Measurements from ENCODE around the gene ATOX1.

The ATOX1 gene

GRCh38 chr5:151770383-151771258, 12.2 kb upstream of the ATOX1 start:
- no CpG with 5 or more reads among the region's 75 CpGs for WGBS (ENCODE audit: extremely low coverage, insufficient coverage, insufficient read length)
- Histone ChIP-seq H3K27me3 (ENCODE audit: insufficient read depth, low read length) (no peaks in the 10 kb centered on the region), H4K8ac (ENCODE audit: low read depth, low read length) (peak overlapping the region; percentile 100), H2AFZ (ENCODE audit: insufficient read depth, low read length, poor library complexity) (peak overlapping the region; percentile 96), H3K4ac (ENCODE audit: low read depth, low read length) (peak overlapping the region; percentile 94), H3K4me1 (ENCODE audit: control insufficient read depth in 1 of 2, insufficient read depth in 2 of 2, low read length in 2 of 2) (peaks cover 9% of the 10 kb centered on the region in 2 experiments), H4K12ac (ENCODE audit: low read depth, low read length) (peak overlapping the region; percentile 99), H3K18ac (ENCODE audit: low read length) (peak overlapping the region; percentile 99), H3K23ac (ENCODE audit: low read length) (no peak overlapping the region), H2BK120ac (ENCODE audit: insufficient read depth, low read length, poor library complexity) (peak overlapping the region; percentile 91), H2BK12ac (ENCODE audit: low read length) (peak overlapping the region; percentile 28), H2BK5ac (ENCODE audit: low read depth, low read length, poor library complexity) (peak overlapping the region; percentile 96), H2AK5ac (ENCODE audit: low read length) (peak overlapping the region; percentile 91), H3K79me1 (ENCODE audit: low read length) (peaks cover 17% of the 10 kb centered on the region), H3K9ac (ENCODE audit: low read length) (peak overlapping the region; percentile 37), H3K4me3 (ENCODE audit: low read depth, low read length) (peak overlapping the region; percentile 66), H3K14ac (ENCODE audit: low read length) (peak overlapping the region; percentile 99), H3K9me3 (ENCODE audit: insufficient read depth, low read depth, low read length) (no peaks in the 10 kb centered on the region), H3K27ac (ENCODE audit: low read depth, low read length) (peak overlapping the region; percentile 97), H3K36me3 (ENCODE audit: control insufficient read depth in 1 of 2, insufficient read depth in 2 of 2, low read length in 2 of 2) (no peaks in the 10 kb centered on the region), H3K79me2 (ENCODE audit: control insufficient read depth, insufficient read depth, low read length, poor library complexity) (peaks cover 23% of the 10 kb centered on the region), H3K4me2 (ENCODE audit: low read length) (peak overlapping the region; percentile 63), H4K91ac (ENCODE audit: low read depth, low read length) (peak overlapping the region; percentile 99)
- peak in 1 of 2 donors; percentile 79 for DNase-seq

DNA sequence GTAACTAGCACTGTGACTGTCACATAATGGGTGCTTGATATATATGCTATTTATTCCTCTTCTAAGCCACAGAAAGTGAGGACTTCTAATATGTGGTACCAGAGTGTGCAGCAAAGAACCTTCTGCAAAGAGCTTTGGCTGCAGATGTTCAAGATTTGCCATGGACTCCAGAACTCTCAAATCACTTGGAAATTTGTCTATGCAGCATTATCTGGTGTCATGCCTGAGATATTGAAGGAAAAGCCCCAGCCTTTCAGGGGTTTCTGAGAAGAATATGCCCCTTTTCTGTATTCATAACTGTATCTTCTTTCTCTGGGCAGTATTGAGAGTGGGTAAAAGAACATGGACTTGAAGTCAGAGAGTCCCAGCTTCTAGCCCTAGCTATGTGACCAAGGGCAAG, 8.5 kb upstream of the ATOX1 start:
- Histone ChIP-seq H2BK120ac (ENCODE audit: insufficient read depth, low read length, poor library complexity) (no peak overlapping the region), H3K9me3 (ENCODE audit: insufficient read depth, low read depth, low read length) (no peaks in the 10 kb centered on the region), H3K4me2 (ENCODE audit: low read length) (no peak overlapping the region), H3K79me2 (ENCODE audit: control insufficient read depth, insufficient read depth, low read length, poor library complexity) (peaks cover 10% of the 10 kb centered on the region), H2BK5ac (ENCODE audit: low read depth, low read length, poor library complexity) (no peak overlapping the region), H4K8ac (ENCODE audit: low read depth, low read length) (no peak overlapping the region), H4K12ac (ENCODE audit: low read depth, low read length) (no peak overlapping the region), H3K27ac (ENCODE audit: low read depth, low read length) (no peak overlapping the region), H3K23ac (ENCODE audit: low read length) (no peak overlapping the region), H3K4ac (ENCODE audit: low read depth, low read length) (no peak overlapping the region), H3K14ac (ENCODE audit: low read length) (no peak overlapping the region), H3K4me3 (ENCODE audit: low read depth, low read length) (no peak overlapping the region), H2BK12ac (ENCODE audit: low read length) (no peak overlapping the region), H2AFZ (ENCODE audit: insufficient read depth, low read length, poor library complexity) (no peak overlapping the region), H3K9ac (ENCODE audit: low read length) (no peak overlapping the region), H4K91ac (ENCODE audit: low read depth, low read length) (no peak overlapping the region), H3K36me3 (ENCODE audit: control insufficient read depth in 1 of 2, insufficient read depth in 2 of 2, low read length in 2 of 2) (no peaks in the 10 kb centered on the region), H3K27me3 (ENCODE audit: insufficient read depth, low read length) (no peaks in the 10 kb centered on the region), H3K79me1 (ENCODE audit: low read length) (peaks cover 13% of the 10 kb centered on the region), H3K4me1 (ENCODE audit: control insufficient read depth in 1 of 2, insufficient read depth in 2 of 2, low read length in 2 of 2) (peaks cover 9% of the 10 kb centered on the region in 2 experiments), H3K18ac (ENCODE audit: low read length) (no peak overlapping the region), H2AK5ac (ENCODE audit: low read length) (no peak overlapping the region)
- no peak for DNase-seq

- no peak overlapping the region for H3K4ac ChIP-seq (ENCODE audit: low read depth, low read length)
- no peak overlapping the region for H3K18ac ChIP-seq (ENCODE audit: low read length)
- DNase-seq, result no peak
- H4K91ac ChIP-seq (ENCODE audit: low read depth, low read length), result no peak overlapping the region
- H3K4me1 ChIP-seq (ENCODE audit: control insufficient read depth in 1 of 2, insufficient read depth in 2 of 2, low read length in 2 of 2), result no peaks in the 10 kb centered on the region
- no peak overlapping the region for H3K23ac ChIP-seq (ENCODE audit: low read length)
- H3K27me3 ChIP-seq (ENCODE audit: insufficient read depth, low read length), result no peaks in the 10 kb centered on the region
- H2BK120ac ChIP-seq (ENCODE audit: insufficient read depth, low read length, poor library complexity), result no peak overlapping the region
- no peak overlapping the region for H3K4me2 ChIP-seq (ENCODE audit: low read length)
- no peak overlapping the region for H2AK5ac ChIP-seq (ENCODE audit: low read length)
- no peaks in the 10 kb centered on the region for H3K9me3 ChIP-seq (ENCODE audit: insufficient read depth, low read depth, low read length)
- H2BK5ac ChIP-seq (ENCODE audit: low read depth, low read length, poor library complexity), result no peak overlapping the region
- no peak overlapping the region for H3K4me3 ChIP-seq (ENCODE audit: low read depth, low read length)
- no peak overlapping the region for H2AFZ ChIP-seq (ENCODE audit: insufficient read depth, low read length, poor library complexity)
- H4K12ac ChIP-seq (ENCODE audit: low read depth, low read length), result no peak overlapping the region
- no peak overlapping the region for H3K14ac ChIP-seq (ENCODE audit: low read length)
- no peak overlapping the region for H3K27ac ChIP-seq (ENCODE audit: low read depth, low read length)
- H2BK12ac ChIP-seq (ENCODE audit: low read length), result no peak overlapping the region
- no peaks in the 10 kb centered on the region for H3K79me1 ChIP-seq (ENCODE audit: low read length)
- H3K36me3 ChIP-seq (ENCODE audit: control insufficient read depth in 1 of 2, insufficient read depth in 2 of 2, low read length in 2 of 2), result no peaks in the 10 kb centered on the region
- H3K9ac ChIP-seq (ENCODE audit: low read length), result no peak overlapping the region
- H4K8ac ChIP-seq (ENCODE audit: low read depth, low read length), result no peak overlapping the region
- no peaks in the 10 kb centered on the region for H3K79me2 ChIP-seq (ENCODE audit: control insufficient read depth, insufficient read depth, low read length, poor library complexity)
These were observed 6.4 kb upstream of the ATOX1 start for GRCh38 chr5:151764801-151765200.

- peak overlapping the region; percentile 30 for H3K4ac ChIP-seq (ENCODE audit: low read depth, low read length)
- peak overlapping the region; percentile 75 for H3K9ac ChIP-seq (ENCODE audit: low read length)
- peak overlapping the region; percentile 22 for H3K18ac ChIP-seq (ENCODE audit: low read length)
- H3K4me2 ChIP-seq (ENCODE audit: low read length), result peak overlapping the region; percentile 72
- H2BK120ac ChIP-seq (ENCODE audit: insufficient read depth, low read length, poor library complexity), result peak overlapping the region; percentile 65
- no peaks in the 10 kb centered on the region for H3K9me3 ChIP-seq (ENCODE audit: insufficient read depth, low read depth, low read length)
- peak overlapping the region; percentile 21 for H3K27ac ChIP-seq (ENCODE audit: low read depth, low read length)
- H3K79me2 ChIP-seq (ENCODE audit: control insufficient read depth, insufficient read depth, low read length, poor library complexity), result peaks cover 4% of the 10 kb centered on the region
- H4K12ac ChIP-seq (ENCODE audit: low read depth, low read length), result no peak overlapping the region
- no CpG with 5 or more reads among the region's 11 CpGs for WGBS (ENCODE audit: extremely low coverage, insufficient coverage, insufficient read length)
- no peak overlapping the region for H2BK12ac ChIP-seq (ENCODE audit: low read length)
- H3K14ac ChIP-seq (ENCODE audit: low read length), result peak overlapping the region; percentile 33
- peaks cover 0 to 2% of the 10 kb centered on the region in 2 experiments for H3K36me3 ChIP-seq (ENCODE audit: control insufficient read depth in 1 of 2, insufficient read depth in 2 of 2, low read length in 2 of 2)
- peak in 1 of 2 donors; percentile 24 for DNase-seq
- peak overlapping the region; percentile 80 for H3K4me3 ChIP-seq (ENCODE audit: low read depth, low read length)
- no peak overlapping the region for H3K23ac ChIP-seq (ENCODE audit: low read length)
- H3K79me1 ChIP-seq (ENCODE audit: low read length), result peaks cover 7% of the 10 kb centered on the region
- no peaks in the 10 kb centered on the region for H3K27me3 ChIP-seq (ENCODE audit: insufficient read depth, low read length)
- peaks cover 10 to 17% of the 10 kb centered on the region in 2 experiments for H3K4me1 ChIP-seq (ENCODE audit: control insufficient read depth in 1 of 2, insufficient read depth in 2 of 2, low read length in 2 of 2)
- H2BK5ac ChIP-seq (ENCODE audit: low read depth, low read length, poor library complexity), result peak overlapping the region; percentile 23
- H2AFZ ChIP-seq (ENCODE audit: insufficient read depth, low read length, poor library complexity), result peak overlapping the region; percentile 12
- H4K8ac ChIP-seq (ENCODE audit: low read depth, low read length), result peak overlapping the region; percentile 63
- no peak overlapping the region for H2AK5ac ChIP-seq (ENCODE audit: low read length)
- H4K91ac ChIP-seq (ENCODE audit: low read depth, low read length), result peak overlapping the region; percentile 25
These were observed 346 bp downstream of the ATOX1 start for GRCh38 chr5:151758141-151758429.

Data from trophoblast cell (in vitro differentiated cells and primary cell).